MM.1S (cell line): ENCODE data around the gene ZNF684.

Source experiments
- CTCF ChIP-seq: fragments of 300-600 bp; sonication (generic); IDR thresholded peaks from 2 replicates; pipeline ENCODE4 v1.5.1; 2016; ENCODE audit warnings: antibody characterized with exemption, low read length, mixed read lengths
- EZH2 ChIP-seq: fragments of 300-600 bp; sonication (generic); optimal IDR thresholded peaks from 2 replicates; pipeline ENCODE3; 2017; ENCODE audit warnings: low read depth, mild to moderate bottlenecking, antibody characterized with exemption, low read length, mixed read lengths
- EZH2phosphoT487 ChIP-seq: fragments of 300-600 bp; sonication (generic); IDR thresholded peaks from 2 replicates; pipeline ENCODE4 v1.6.1; 2018; ENCODE audit warnings: antibody characterized with exemption, low read length

DNA sequence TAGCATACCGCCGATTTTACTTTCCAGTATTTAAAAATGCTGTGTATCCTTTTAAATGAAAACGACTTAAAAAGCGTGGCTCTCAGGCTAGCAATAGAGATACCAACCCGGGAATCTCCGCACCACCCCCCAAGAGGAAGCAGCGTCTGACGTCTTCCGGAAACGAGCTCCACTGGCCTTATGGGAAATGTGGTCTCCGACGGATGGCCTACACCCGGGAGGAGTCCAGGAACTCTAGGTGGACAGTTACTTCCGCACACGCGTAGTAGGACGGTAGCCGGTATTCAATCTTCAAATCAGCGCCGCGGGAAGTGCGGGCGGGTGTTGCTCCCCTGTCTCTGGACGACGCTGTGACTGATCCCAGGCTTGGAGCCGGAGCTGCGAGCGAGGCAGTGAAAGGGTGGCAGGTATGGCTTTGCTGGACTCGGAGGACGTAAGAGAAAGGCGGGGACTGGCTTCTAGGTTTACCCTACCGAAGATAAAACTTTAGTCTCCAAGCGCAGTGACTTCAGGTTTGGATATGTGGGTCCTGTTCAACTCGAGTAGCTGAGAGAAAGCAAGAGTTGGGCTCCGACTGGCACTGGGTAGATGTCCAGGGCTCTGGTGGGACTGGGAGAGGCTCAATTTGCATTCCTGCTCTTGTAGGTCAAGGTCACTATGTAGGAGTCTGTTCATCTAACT is at the start of gene ZNF684:
- no peak for TF ChIP-seq CTCF
- no peak for TF ChIP-seq EZH2phosphoT487
- no peak for TF ChIP-seq EZH2
